ENCODE data around the gene USP22. TPM values are rescaled to one million over a fixed set of nuclear protein-coding genes. Genes with fewer than 3 reads are reported as not detected.

The USP22 gene
- total RNA-seq, 3 donors from 2014 or later = 162 to 168 (median 168) TPM

GRCh38 chr17:21082001-21082436, 39.2 kb upstream of the USP22 start:
- ATAC-seq = no peak
- no peak for TF ChIP-seq CTCF (IDR thresholded peaks at IDR 0.05)

GRCh38 chr17:21079196-21079595, 36.4 kb upstream of the USP22 start:
- Histone ChIP-seq H3K4me1 (ENCODE audit: low read depth) (no peaks in the 10 kb centered on the region), H3K9me3 (no peaks in the 10 kb centered on the region), H3K36me3 (ENCODE audit: low read depth) (no peaks in the 10 kb centered on the region), H3K4me3 (no peak overlapping the region)
- no peak for TF ChIP-seq CTCF (IDR thresholded peaks at IDR 0.05)
- DNase-seq = no peak
- intact Hi-C loops (cut with DNase I, micrococcal nuclease) = no loop called here
- no peak for ATAC-seq

More at GRCh38 chr17:21082001-21082436, 39.2 kb upstream of the USP22 start:
- intact Hi-C loops (cut with DNase I, micrococcal nuclease) = no loop called here
- no peaks in the 10 kb centered on the region for H3K4me1 ChIP-seq (ENCODE audit: low read depth)
- no peaks in the 10 kb centered on the region for H3K36me3 ChIP-seq (ENCODE audit: low read depth)
- H3K4me3 ChIP-seq = no peak overlapping the region
- DNase-seq = no peak
- no peaks in the 10 kb centered on the region for H3K9me3 ChIP-seq

- TF ChIP-seq CTCF (IDR thresholded peaks at IDR 0.05) = no peak
- intact Hi-C loops (cut with DNase I, micrococcal nuclease) = no loop called here
- no peak overlapping the region for H3K4me3 ChIP-seq
- no peaks in the 10 kb centered on the region for H3K4me1 ChIP-seq (ENCODE audit: low read depth)
- no peaks in the 10 kb centered on the region for H3K36me3 ChIP-seq (ENCODE audit: low read depth)
- no peaks in the 10 kb centered on the region for H3K9me3 ChIP-seq
- DNase-seq = no peak
- no peak for ATAC-seq
Observed at GRCh38 chr17:21078016-21078780, 35.4 kb upstream of the USP22 start.

- no peak for TF ChIP-seq CTCF (IDR thresholded peaks at IDR 0.05)
Observed at GRCh38 chr17:21077281-21077680, 34.5 kb upstream of the USP22 start.

GRCh38 chr17:21076242-21076641, 33.4 kb upstream of the USP22 start:
- Histone ChIP-seq H3K4me1 (ENCODE audit: low read depth) (no peaks in the 10 kb centered on the region), H3K4me3 (no peak overlapping the region), H3K9me3 (no peaks in the 10 kb centered on the region), H3K36me3 (ENCODE audit: low read depth) (no peaks in the 10 kb centered on the region)
- DNase-seq = no peak
- ATAC-seq = peak; percentile 12
- TF ChIP-seq CTCF (IDR thresholded peaks at IDR 0.05) = no peak
- intact Hi-C loops (cut with DNase I, micrococcal nuclease) = no loop called here

More at GRCh38 chr17:21077281-21077680, 34.5 kb upstream of the USP22 start:
- Histone ChIP-seq H3K9me3 (no peaks in the 10 kb centered on the region), H3K36me3 (ENCODE audit: low read depth) (no peaks in the 10 kb centered on the region), H3K4me3 (no peak overlapping the region), H3K4me1 (ENCODE audit: low read depth) (no peaks in the 10 kb centered on the region)
- ATAC-seq (no peak), DNase-seq (no peak)
- intact Hi-C loops (cut with DNase I, micrococcal nuclease) = no loop called here
